Right renal pelvis (tissue), 4 donors: ENCODE results near the gene SLC41A3. TPM values are rescaled to one million over a fixed set of nuclear protein-coding genes. Genes with fewer than 3 reads are reported as not detected.
"Not testable (repeated sequence)": the region's sequence is repeated elsewhere in the genome, so short reads cannot be mapped to it uniquely, and the experiment has no call there.

Source experiments
- DNase-seq, 4 donors: peaks; one replicate each; pipeline ENCODE4 v3.0.0-alpha.2; 2013; ENCODE audit warnings: low read depth in 4 of 4, low spot score in 3 of 4, missing footprints in 1 of 4
- polyA plus RNA-seq, 4 donors: library from polyadenylated mRNA; unstranded; fragments of 120-200 nt; gene quantifications; one replicate each; pipeline ENCODE4 v1.2.1, GENCODE V29; 2013; ENCODE audit not compliant: insufficient read length in 4 of 4

Gene SLC41A3
- polyA plus RNA-seq, 4 donors: 76.5 to 86.7 (median 77.7) TPM

DNA sequence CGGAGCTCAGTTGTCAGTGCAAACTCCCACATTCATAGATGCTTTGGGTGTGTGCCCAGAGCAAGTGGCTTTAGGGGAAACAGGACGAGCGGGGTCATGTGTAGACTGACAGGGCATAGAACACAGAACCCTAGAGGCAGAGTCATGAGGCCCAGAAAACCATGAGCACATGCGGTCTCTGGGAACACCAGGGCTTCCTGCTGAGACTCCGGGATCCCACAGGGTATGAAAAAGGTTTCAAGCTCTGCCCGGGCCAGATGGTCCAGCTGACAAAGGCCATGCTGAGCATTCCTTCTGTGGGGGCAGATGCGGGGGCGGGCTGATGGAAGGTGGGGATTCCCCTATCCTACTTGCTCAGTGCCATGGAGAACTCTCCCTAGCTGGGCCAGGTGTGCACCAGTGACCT, 70.2 kb downstream of the SLC41A3 start:
- no peak for DNase-seq

DNA sequence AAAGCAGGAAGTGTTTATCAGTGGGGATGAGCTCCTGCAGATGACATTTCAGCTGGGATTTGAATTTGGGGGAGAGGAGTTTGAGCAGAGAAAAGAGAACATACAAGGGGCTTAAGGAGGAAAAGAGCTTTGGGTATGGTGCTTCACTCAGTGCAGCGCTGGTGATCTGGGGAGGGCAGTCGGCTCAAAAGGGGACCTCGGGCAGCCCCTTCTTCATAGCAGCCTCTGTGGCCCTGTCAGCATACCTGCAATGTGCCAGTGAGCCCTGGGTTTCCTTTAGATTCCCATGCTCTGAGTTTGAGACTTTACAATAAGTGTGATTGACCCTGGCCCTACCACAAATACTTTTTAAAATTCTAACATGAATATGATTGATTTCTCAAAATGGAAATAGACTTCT, 74.7 kb downstream of the SLC41A3 start:
- DNase-seq: no peak

DNA sequence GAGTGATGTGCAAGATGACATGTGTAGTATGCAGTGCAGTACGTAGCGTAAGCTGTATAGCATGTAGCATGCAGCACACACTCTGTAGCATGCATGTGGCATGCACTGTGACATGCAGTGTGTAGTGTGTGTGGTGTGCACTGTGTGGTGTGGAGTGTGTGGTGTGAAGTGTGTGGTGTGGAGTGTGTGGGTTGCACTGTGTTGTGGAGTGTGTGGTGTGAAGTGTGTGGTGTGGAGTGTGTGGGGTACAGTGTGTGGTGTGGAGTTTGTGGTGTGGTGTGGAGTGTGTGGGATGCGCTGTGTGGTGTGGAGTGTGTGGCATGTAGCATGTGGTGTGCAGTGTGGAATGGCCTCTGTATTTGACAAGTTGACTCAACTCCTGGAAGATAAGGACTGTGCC, 75.7 kb downstream of the SLC41A3 start:
- no peak for DNase-seq

DNA sequence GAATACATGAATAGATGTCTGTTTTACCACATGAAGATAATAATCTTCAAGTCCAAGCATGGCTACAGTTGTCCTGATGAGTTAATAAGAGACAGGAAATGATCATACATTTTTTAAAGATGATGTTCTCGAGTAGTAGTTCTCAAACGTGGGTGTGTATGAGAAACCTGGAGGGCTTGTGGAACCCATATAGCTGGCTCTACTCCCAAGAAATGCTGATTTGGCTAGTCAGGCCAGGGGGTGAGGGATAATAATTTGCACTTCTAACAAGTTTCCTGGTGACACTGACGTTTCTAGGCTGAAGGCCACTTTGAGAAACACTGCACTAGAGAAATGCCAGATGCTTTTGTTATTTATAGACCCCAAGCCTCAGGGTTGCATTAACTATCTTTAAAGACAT, 78.0 kb downstream of the SLC41A3 start:
- DNase-seq: no peak

DNA sequence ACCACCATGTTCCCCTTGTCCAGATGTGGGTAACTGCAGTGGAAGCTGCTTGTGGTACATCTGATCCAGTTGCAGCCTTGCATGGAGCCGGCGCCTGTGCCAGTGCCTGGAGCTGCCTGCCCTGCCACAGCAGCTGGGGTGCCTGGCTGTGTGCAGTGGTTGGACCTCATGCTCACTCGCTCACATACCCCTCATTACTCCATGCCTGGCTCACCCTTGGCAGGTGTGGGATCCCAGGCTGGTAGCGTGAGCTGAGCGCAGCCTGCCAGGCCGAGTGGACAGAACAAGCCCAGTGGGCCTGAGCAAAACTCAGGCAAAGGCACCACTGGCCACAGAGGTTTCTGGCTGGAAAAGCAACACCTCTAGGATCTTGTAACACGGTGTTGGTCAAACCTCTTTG, 79.2 kb downstream of the SLC41A3 start:
- DNase-seq: no peak

DNA sequence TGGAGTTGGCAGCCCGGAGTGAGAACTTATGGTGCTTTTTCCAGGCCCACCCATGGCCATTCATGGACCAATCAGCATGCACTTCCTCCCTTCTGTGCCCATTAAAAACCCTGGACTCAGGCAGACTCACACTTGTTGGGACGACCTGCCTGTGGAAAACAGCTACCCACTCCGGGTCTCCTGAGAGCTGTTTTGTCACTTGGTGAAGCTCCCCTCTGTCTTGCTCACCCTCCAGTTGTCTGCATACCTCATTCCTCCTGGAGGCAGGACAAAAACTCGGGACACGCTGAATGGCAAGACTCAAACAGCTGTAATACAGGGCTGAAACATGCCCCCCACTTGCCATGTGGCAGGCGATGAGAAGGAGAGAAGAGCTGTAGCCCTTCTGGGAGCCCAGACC, 79.7 kb downstream of the SLC41A3 start:
- no peak for DNase-seq

DNA sequence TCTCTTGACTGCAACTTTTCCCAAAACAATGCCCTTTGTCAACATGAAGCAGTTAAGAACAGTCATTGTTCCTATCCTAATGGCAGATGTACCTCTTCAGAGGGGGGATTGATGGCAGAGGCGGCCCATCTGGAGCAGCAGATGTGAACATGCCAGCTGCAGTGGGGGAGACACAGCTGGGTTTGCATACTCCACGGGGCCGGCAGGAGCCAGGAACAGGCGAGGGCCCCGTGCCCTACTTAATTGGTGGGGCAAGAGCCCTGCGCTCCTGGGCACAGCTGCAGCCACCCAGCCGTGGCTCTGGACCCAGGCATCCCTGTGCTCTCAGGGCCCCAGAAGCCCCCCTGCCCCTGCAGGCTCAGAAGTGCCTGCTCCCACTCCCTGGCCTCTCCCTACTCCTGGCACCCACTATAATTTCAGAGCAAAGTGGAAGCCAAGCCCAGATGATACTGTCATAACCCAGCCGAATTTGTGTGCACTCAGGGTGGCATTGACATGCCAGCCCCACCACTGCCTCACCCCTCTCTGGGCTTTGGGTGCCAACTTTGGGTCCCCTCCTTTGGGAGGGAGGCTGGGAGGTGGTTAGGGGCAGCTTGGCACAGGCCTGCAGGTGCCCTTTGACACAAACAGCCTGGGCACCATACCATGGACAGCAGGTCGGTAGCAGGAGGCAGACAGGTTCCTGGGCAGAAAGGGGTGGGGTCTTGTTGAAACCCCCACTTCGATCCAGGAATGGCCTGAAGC, 80.3 kb downstream of the SLC41A3 start:
- no peak for DNase-seq

DNA sequence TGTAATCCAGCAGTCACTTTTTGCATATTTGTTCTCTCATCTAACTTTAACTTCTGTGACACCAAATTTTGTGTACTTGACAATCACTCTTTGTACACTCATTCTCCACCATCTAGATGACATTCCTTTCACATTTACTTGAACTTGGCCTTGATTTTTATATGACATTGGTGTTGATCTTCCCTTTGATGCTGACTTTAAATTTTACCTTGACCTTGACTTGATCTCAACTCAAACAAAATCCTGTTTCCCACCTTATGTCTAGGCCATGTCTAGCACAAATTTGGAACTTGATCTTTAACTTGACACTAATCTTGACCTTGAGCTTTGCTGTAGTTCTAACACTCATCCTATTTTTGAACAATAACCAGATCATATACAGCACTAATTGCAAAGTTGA, 81.7 kb downstream of the SLC41A3 start:
- DNase-seq: no peak

DNA sequence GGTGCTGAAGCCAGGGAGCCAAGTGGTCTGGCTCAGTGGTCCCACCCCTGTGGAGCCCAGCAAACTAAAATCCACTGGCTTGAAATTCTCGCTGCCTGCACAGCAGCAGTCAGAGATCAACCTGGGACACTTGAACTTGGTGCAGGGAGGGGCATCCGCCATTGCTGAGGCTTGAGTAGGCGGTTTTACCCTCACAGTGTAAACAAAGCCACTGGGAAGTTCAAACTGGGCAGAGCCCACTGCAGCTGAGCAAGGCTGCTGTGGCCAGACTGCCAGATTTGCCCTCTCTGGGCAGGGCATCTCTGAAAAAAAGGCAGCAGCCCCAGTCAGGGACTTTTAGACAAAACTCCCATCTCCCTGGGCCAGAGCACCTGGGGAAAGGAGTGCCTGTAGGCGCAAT, 87.2 kb downstream of the SLC41A3 start:
- DNase-seq: not testable (repeated sequence)

DNA sequence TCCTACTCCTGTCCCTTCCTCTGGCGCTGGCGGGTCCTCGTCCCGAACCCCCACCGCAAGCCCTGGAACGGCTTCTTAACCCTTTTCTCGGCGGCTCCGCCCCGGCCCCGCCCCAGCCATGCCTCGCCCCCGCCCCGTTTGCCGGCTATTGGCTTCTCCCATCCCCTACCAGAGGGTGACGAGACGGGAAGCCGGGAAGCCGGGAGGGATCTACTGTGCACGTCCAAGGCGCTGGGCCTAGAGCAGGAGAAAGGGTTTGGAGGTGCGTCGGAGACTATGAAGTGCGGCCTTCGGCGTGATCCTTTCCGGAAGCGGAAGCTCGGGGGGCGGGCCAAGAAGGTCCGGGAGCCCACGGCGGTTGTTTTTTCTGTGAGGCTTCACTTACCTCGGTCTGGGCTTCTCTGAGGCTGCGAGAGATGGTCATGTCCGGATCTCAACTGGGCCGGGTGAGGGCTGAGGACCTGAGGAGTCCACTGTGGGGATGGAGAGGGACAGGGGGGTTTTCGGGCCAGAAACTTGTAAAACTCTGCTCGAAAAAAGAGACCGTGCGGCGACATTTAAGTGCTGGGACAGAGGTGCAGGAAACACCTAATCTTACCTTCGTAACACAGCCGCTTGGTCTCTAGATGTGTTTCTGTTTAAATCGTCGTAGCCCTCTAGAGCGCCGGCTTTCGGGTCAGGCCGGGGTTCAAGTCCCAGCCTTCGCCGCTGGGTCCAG, 93.5 kb downstream of the SLC41A3 start:
- peak; percentile 57 to 78 (median 72) for DNase-seq

DNA sequence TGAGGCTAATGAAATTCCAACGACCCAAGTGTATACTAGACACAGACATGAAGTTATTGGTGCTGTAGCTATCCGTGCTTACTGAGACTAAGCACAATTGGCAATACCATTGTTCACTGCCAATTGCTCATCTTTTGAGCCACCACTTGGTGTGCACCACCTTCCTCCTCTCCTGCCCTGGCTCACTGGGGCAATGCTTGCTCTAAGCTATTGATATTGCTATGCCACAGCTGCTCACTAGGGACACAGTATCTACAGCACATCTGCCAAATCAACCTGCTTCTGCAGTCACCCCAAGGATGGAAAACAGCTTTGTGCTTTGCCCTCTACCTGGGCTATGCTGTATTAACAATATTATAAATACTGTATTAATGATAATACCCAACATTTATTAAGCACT, 99.0 kb downstream of the SLC41A3 start:
- DNase-seq: not testable (repeated sequence)

DNA sequence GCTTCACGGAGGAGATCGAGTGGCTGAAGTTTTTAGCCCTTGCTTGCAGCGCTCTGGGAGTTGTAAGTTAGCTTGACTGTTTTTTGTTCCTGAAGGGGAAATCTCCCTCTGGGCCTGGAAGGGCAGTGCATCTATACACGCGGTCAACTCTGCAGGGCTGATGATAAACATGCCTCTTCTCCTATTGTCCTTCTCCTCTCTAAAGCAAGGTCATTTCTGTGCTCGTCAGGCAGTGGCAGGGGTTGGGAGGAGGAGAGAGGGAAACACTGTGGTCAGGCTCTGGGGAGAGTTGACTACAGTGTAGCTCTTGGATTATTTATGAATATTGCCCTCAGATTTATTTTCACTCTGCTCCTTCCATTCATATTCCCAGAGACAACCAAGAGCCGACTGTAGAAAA, 106.8 kb downstream of the SLC41A3 start:
- not testable (repeated sequence) for DNase-seq

DNA sequence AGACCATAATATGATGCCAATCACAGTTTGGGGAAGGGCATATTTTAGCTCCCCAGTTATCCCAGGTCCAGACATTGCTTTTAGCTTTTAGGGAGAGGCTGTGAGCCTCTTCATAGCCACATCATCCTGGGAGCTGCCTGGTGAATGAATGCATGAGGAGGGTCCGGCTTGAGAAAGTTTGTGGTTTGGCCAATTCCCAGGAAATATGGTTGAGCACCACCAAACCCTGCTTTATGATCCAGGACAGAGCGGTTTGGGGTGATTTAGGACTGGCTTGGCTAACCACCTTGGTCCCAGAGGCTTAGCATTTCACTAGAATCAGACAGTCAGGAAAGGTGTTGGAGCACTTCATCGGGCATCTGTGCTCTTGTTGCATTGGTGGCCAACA, 107.9 kb downstream of the SLC41A3 start:
- DNase-seq: not testable (repeated sequence)

DNA sequence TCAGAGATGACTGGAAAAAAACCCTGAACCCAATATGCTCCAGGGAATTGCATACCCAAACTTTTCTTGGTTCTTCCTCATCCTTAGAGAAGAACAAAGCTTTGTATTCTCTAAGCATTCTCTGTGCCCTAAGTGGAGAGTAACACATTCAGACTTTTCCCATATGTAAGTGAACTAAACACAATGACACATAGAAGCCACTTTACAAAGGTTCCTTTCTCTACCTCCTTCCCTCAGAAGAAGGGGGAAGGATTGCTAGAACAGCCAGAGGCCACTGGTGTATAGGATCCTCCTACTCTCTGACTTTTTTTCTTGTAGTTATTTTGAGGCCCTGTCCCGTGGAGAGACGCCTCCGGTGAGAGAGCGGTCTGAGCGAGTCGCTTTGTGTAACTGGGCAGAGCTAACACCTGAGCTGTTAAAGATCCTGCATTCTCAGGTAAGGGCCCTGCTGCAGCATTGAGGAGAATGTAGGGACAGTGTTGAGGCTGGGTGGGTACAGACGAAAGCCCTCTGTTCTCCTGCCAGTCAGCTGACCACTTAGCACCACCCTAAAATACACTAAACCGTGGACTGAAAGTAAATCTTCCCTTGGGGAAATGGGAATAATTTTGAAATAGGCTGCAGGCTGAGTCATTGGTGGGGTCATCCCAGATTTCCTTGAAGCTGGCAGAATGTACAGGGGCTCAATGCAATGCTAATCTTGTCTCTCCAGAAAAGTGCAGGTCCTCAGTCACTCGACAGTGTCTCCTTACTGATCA, 108.5 kb downstream of the SLC41A3 start:
- not testable (repeated sequence) for DNase-seq

DNA sequence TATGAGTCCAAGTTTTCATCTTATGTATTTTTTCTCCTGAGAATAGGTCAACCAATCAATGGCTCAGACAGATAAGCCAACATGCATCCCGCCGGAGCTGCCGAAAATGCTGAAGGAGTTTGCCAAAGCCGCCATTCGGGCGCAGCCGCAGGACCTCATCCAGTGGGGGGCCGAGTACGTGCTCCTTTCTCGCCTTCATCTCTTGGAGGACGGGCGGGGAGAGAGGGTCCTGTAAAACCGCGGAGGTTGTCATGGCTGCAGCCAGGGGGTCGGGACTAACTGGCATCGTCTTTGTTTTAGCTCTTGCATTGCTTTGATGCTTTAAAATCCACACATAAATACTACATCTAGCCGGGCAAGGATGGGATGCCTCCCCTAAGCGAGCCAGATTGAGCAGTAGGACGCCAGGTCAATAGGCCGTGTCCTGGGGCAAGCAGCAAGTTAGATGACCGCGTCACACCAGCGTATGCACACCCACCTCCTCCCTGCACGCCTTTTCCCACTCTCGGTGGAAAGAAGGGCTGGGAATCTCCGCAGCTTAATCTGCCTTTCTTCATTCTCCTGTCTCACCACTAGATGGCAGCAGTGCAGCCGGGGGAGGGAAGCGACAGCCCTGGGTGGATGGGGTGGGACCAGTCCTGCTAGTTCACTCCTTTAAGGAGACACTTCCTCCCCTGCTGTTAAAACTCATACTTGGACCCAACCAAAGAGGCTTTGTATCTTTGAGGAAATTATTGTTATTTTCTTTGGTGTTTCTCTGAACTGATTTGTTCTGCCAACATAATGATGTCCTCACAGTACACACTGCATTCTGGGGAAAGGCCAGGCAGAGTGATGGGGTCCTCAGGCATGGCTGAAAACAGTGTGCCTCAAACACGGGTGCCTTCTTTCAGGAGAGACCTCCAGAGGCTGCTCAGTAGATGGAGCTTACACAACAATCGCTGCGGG, 111.7 kb downstream of the SLC41A3 start:
- not testable (repeated sequence) for DNase-seq

DNA sequence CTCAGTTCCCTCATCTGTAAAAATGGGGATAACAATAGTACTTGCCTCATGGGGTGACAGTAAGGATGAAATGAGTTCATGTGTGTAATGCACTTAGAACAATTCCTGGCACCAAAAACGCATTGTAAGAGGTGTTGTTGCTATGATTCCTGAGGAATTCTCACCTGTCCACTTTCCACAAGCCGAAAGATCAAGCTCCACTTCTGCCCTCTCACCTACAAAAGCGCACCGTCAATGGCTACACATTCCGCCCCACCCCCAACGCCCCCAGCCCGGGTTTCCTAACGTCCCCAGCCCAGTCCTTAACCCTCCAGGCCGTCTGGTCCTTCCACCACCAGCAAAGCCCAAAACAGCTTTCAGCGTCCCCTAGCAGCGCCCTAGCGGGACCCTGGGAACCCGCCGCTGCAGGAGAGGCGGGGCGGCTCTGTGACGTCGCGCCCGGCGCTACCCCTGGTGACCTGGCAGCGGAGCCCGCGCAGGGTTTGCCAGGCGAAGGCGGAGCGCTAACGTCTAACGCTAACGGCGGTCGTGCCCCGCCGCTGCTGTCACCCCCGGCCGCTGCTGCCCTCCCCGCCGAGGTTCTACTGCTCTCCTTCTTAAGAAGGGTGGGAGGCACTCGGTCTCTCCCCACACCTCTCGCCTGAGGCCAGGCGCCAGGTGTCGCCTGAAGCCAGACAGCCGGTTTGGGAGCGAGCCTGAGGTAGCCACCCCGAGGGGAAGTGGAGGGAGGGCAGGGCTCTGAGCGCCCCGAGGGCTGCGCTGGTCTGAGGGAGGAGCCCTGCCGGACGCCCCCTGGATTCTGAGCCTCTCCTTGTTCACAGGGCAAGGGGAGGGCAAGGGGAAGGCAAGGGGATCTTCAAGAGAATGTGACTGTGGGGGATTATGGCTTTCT, 115.0 kb downstream of the SLC41A3 start, which contains the start of gene ROPN1B:
Gene ROPN1B, plus strand, starts transcription at position 478 of the 892 bp plus-strand sequence. CDS start 2,877 bp downstream, outside the sequence.
- not testable (repeated sequence) for DNase-seq

DNA sequence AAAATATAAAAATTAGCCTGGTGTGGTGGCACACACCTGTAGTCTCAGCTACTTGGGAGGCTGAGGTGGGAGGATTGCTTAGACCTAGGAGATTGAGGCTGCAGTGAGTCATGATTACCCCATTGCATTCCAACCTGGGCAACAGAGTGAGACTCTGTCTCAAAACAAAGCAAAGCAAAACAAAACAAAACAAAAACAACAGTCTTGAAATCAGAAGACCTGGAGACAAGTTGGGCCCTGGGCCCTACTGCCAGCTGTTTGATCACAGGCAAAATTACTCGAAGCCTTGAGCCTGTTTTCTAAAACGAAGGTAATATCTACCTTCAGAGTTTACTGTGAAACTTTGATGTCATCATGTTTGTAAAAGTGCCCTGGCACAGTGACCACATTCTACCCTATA, 115.8 kb downstream of the SLC41A3 start:
- DNase-seq: not testable (repeated sequence)

DNA sequence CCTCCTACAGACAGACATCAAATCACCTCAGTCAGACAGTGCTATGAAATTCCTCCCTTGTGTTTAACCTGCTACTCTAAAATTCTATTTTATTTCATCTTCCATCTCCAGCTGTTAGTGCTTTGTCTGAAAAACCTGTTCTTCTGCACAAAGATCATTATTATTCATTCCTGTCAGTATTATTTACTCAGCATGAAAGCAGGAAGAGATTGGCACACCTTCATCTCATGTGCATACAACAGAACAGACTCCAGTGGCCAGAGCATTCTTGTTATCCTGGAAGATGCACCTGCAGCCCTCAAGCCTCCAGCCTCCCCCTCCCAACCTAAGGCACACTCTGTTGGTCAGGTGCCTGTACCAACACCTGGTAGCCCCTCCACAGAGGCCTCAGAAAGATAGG, 116.8 kb downstream of the SLC41A3 start:
- no peak for DNase-seq

DNA sequence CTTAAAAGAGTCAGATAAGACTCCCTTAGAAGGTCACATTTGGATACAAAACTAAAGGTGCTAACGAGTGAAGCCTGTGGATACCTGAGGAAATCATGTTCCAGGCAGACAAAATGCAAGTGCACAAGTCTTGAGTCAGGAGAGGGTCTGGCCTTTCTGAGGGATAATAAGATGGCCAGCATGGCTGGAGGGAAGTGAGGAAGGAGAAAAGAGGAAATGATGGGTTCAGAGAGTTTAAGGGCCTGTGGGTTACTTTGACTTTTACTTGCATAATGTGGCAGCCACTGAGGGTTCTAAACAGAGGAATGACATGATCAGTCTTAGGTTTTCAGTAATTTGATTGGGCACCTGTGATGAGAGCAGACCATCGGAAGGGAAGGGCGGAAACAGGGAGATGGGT, 118.4 kb downstream of the SLC41A3 start:
- DNase-seq: no peak
